H9 (cell line): ENCODE data around the gene LUZP2. TPM values are rescaled to one million over a fixed set of nuclear protein-coding genes. Genes with fewer than 3 reads are reported as not detected.

Experiments used
- DNase-seq: peaks from one replicate; pipeline ENCODE4 v3.0.0-alpha.2; 2017
- H2AFZ ChIP-seq: one replicate; pipeline ENCODE4 v1.6.1; 2013; ENCODE audit warnings: mild to moderate bottlenecking, low read length, control low read depth, moderate library complexity
- H2AK5ac ChIP-seq: 2 replicates; pipeline ENCODE4 v1.6.1; 2013; ENCODE audit warnings: low read length, control low read depth, mixed read lengths; ENCODE audit not compliant: insufficient read length
- H2BK120ac ChIP-seq: one replicate; pipeline ENCODE4 v1.6.1; 2013; ENCODE audit warnings: low read depth, mild to moderate bottlenecking, low read length, control low read depth, inconsistent platforms; ENCODE audit not compliant: poor library complexity, severe bottlenecking
- H2BK12ac ChIP-seq: 2 replicates; pipeline ENCODE4 v1.6.1; 2013; ENCODE audit warnings: low read length, control low read depth, mixed read lengths, low read depth; ENCODE audit not compliant: insufficient read length
- H2BK15ac ChIP-seq: 2 replicates; pipeline ENCODE4 v1.6.1; 2013; ENCODE audit warnings: low read depth, low read length, control low read depth
- H2BK20ac ChIP-seq: one replicate; pipeline ENCODE4 v1.6.1; 2013; ENCODE audit warnings: low read depth, mild to moderate bottlenecking, low read length, control low read depth, inconsistent platforms; ENCODE audit not compliant: poor library complexity, severe bottlenecking
- H2BK5ac ChIP-seq: 2 replicates; pipeline ENCODE4 v1.6.1; 2013; ENCODE audit warnings: low read length, control low read depth, mixed read lengths; ENCODE audit not compliant: insufficient read length
- H3K14ac ChIP-seq: 2 replicates; pipeline ENCODE4 v1.6.1; 2013; ENCODE audit warnings: low read length, control low read depth; ENCODE audit not compliant: insufficient read depth
- H3K18ac ChIP-seq: 2 replicates; pipeline ENCODE4 v1.6.1; 2013; ENCODE audit warnings: low read depth, mild to moderate bottlenecking, mixed read lengths, low read length, control low read depth; ENCODE audit not compliant: insufficient read length
- H3K23ac ChIP-seq: 2 replicates; pipeline ENCODE4 v1.6.1; 2013; ENCODE audit warnings: low read length, control low read depth, mixed read lengths, low read depth; ENCODE audit not compliant: insufficient read length
- H3K23me2 ChIP-seq: 2 replicates; pipeline ENCODE4 v1.6.1; 2013; ENCODE audit warnings: low read depth, mild to moderate bottlenecking, mixed read lengths, low read length, control low read depth; ENCODE audit not compliant: insufficient read length, poor library complexity, severe bottlenecking
- H3K27ac ChIP-seq: 2 replicates; pipeline ENCODE4 v1.5.1; 2013; ENCODE audit warnings: low read length, control low read depth, mixed read lengths, low read depth; ENCODE audit not compliant: insufficient read length
- H3K27me3 ChIP-seq: 2 replicates; pipeline ENCODE4 v1.6.1; 2013; ENCODE audit warnings: low read length, control low read depth, inconsistent platforms; ENCODE audit not compliant: insufficient read depth
- H3K4ac ChIP-seq: 2 replicates; pipeline ENCODE4 v1.6.1; 2013; ENCODE audit warnings: low read depth, mild to moderate bottlenecking, control low read depth, inconsistent platforms, low read length, moderate library complexity
- H3K4me1 ChIP-seq: 2 replicates; pipeline ENCODE4 v1.6.1; 2013; ENCODE audit warnings: low read length, control low read depth, inconsistent platforms; ENCODE audit not compliant: insufficient read depth
- H3K4me2 ChIP-seq: 2 replicates; pipeline ENCODE4 v1.6.1; 2013; ENCODE audit warnings: low read length, control low read depth, mixed read lengths; ENCODE audit not compliant: insufficient read length, insufficient read depth
- H3K56ac ChIP-seq: 2 replicates; pipeline ENCODE4 v1.6.1; 2013; ENCODE audit warnings: low read depth, mild to moderate bottlenecking, mixed read lengths, low read length, control low read depth; ENCODE audit not compliant: insufficient read length
- H3K79me1 ChIP-seq: 2 replicates; pipeline ENCODE4 v1.6.1; 2013; ENCODE audit warnings: low read depth, mild to moderate bottlenecking, moderate library complexity, low read length, control low read depth, inconsistent platforms; ENCODE audit not compliant: insufficient read depth, poor library complexity, severe bottlenecking
- H3K79me2 ChIP-seq: 2 replicates; pipeline ENCODE4 v1.6.1; 2013; ENCODE audit warnings: low read length, control low read depth, inconsistent platforms; ENCODE audit not compliant: insufficient read depth
- H3K9ac ChIP-seq: 2 replicates; pipeline ENCODE4 v1.6.1; 2013; ENCODE audit warnings: low read length, control low read depth, mixed read lengths; ENCODE audit not compliant: insufficient read length; ENCODE audit errors: extremely low read depth
- H3K9me3 ChIP-seq: one replicate; pipeline ENCODE4 v1.6.1; 2013; ENCODE audit warnings: low read depth, low read length, inconsistent platforms; ENCODE audit not compliant: control insufficient read depth
- H3T11ph ChIP-seq: one replicate; pipeline ENCODE4 v1.6.1; 2013; ENCODE audit warnings: mild to moderate bottlenecking, low read length, control low read depth, inconsistent platforms
- H4K20me1 ChIP-seq: one replicate; pipeline ENCODE4 v1.6.1; 2013; ENCODE audit not compliant: control insufficient read depth, insufficient read length, insufficient read depth
- H4K5ac ChIP-seq: 2 replicates; pipeline ENCODE4 v1.6.1; 2013; ENCODE audit warnings: low read depth, mild to moderate bottlenecking, mixed read lengths, low read length, control low read depth; ENCODE audit not compliant: insufficient read length
- H4K8ac ChIP-seq: replicated peaks from 2 replicates; pipeline ENCODE4 v1.6.1; 2013; ENCODE audit warnings: low read length, control low read depth, mixed read lengths, low read depth; ENCODE audit not compliant: insufficient read length
- H4K91ac ChIP-seq: 2 replicates; pipeline ENCODE4 v1.6.1; 2013; ENCODE audit warnings: low read depth, mild to moderate bottlenecking, moderate library complexity, mixed read lengths, low read length, control low read depth; ENCODE audit not compliant: insufficient read length
- H3K27ac Mint-ChIP-seq, 3 experiments: 2 replicates in 2 of 3; 3 replicates in 1 of 3; pipeline ENCODE4 v1.8.0; 2020 to 2021; ENCODE audit warnings: mixed read lengths in 3 of 3, mild to moderate bottlenecking in 1 of 3, moderate library complexity in 1 of 3
- H3K27me3 Mint-ChIP-seq: 2 replicates; pipeline ENCODE4 v1.8.0; 2021; ENCODE audit warnings: low read depth, mild to moderate bottlenecking, moderate library complexity, mixed read lengths
- H3K36me3 Mint-ChIP-seq, 3 experiments: 2 replicates in 2 of 3; 3 replicates in 1 of 3; pipeline ENCODE4 v1.8.0; 2020 to 2021; ENCODE audit warnings: low read depth in 3 of 3, mixed read lengths in 3 of 3; ENCODE audit not compliant: insufficient read depth in 1 of 3
- H3K4me1 Mint-ChIP-seq, 2 experiments: 2 replicates each; pipeline ENCODE4 v1.8.0; 2020; ENCODE audit warnings: mixed read lengths in 2 of 2
- H3K4me3 Mint-ChIP-seq, 2 experiments: 2 replicates in 1 of 2; 3 replicates in 1 of 2; pipeline ENCODE4 v1.8.0; 2020 to 2021; ENCODE audit warnings: mild to moderate bottlenecking in 2 of 2, mixed read lengths in 2 of 2, moderate library complexity in 1 of 2
- H3K9me3 Mint-ChIP-seq, 2 experiments: 2 replicates in 1 of 2; 3 replicates in 1 of 2; pipeline ENCODE4 v1.8.0; 2020; ENCODE audit warnings: mild to moderate bottlenecking in 2 of 2, mixed read lengths in 2 of 2, moderate library complexity in 1 of 2
- CTCF ChIP-seq: fragments of 200-600 bp; sonication (generic); conservative IDR thresholded peaks from 3 replicates; pipeline ENCODE4 v1.8.0; 2021; ENCODE audit warnings: antibody characterized with exemption, mild to moderate bottlenecking
- total RNA-seq: library from RNA; stranded (reverse); gene quantifications from 2 replicates; pipeline ENCODE4 v1.2.1, GENCODE V29; 2021

Gene LUZP2
- total RNA-seq, 1 experiment from 2014 or later: 25.4 TPM

GRCh38 chr11:24760681-24761080 lies 263.8 kb downstream of the LUZP2 start:
- Histone ChIP-seq H4K91ac (no peak overlapping the region), H3K4me2 (no peak overlapping the region), H2AFZ (no peak overlapping the region), H3K79me2 (no peaks in the 10 kb centered on the region), H2BK12ac (no peak overlapping the region), H2AK5ac (no peak overlapping the region), H2BK15ac (no peak overlapping the region), H4K8ac (no peak overlapping the region), H3K56ac (no peak overlapping the region), H4K5ac (no peak overlapping the region), H3K9ac (no peak overlapping the region), H3K27ac (no peak overlapping the region), H3T11ph (no peak overlapping the region), H2BK5ac (no peak overlapping the region), H3K27me3 (no peaks in the 10 kb centered on the region; the same call in 1 of the 2 replicates), H2BK120ac (no peak overlapping the region), H3K23me2 (no peaks in the 10 kb centered on the region), H3K4me1 (no peaks in the 10 kb centered on the region; the same call in 1 of the 2 replicates), H3K14ac (no peak overlapping the region), H3K9me3 (no peaks in the 10 kb centered on the region), H4K20me1 (no peaks in the 10 kb centered on the region), H2BK20ac (no peak overlapping the region), H3K4ac (no peak overlapping the region), H3K18ac (no peak overlapping the region), H3K23ac (no peak overlapping the region), H3K79me1 (no peaks in the 10 kb centered on the region)
- no peak for TF ChIP-seq CTCF
- H3K27me3 Mint-ChIP-seq: no peaks in the 10 kb centered on the region
- H3K36me3 Mint-ChIP-seq: peaks cover 0 to 5% (median 1%) of the 10 kb centered on the region in 3 experiments; a peak in 3 of 7 replicates
- no peak for DNase-seq
- peaks cover 21 to 25% of the 10 kb centered on the region in 2 experiments for H3K4me1 Mint-ChIP-seq
- no peak overlapping the region for H3K27ac Mint-ChIP-seq
- H3K4me3 Mint-ChIP-seq: no peak overlapping the region
- H3K9me3 Mint-ChIP-seq: peaks cover 0 to 4% of the 10 kb centered on the region in 2 experiments; a peak in 2 of 5 replicates
